ENCODE measurements around the gene SLC29A2. TPM values are rescaled to one million over a fixed set of nuclear protein-coding genes. Genes with fewer than 3 reads are reported as not detected.

SLC29A2 gene
- total and polyA plus RNA-seq, 2 donors (not counting 3 experiments of a cell fraction or from before 2014, with no cell fraction given) = 2.4 to 5.2 TPM

DNA sequence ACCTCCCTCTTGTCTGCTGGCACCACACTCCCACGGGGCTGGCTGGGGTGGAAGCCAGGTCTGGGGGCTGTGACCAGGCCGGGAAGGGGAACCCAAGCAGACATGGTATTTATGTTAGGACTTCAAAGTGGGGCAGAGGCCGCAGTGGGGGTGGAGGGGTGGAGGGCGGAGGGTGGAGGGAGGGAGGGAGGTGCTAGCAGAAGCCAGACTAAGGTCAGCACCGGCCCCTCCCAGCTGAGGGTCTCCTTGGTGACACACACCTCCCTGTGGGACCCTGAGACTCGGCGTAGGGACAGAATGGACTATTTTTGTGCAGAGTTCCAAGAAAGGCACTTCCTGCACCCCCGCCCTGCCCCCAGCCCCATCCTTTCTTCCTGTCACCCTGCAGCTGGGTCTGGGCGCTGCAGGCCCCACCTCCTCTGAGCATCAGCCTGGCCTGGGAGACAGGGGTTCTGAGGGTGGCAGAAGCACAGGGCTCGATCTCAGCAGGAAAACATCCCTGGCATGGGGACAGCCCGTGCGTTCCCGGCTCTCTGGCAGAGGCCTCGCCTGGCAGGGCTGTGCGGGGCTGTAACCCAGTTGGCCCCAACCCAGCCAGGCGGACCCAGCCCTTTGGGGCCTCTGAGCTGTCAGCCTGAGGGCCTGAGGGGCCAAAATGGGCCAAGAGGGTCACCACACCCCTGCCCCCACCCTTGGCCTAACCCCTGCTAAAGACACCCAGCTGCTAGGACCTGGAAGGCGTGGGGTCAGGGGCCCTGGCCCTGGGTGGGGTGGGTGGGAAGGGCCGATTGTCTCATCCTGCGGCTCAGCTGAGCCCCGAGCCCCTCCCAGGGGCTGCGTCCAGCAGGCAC is 45.1 kb downstream of the SLC29A2 start:
- H3K9me1 ChIP-seq (replicated peaks; ENCODE audit: control insufficient read depth, extremely low read depth, insufficient read depth, low read length) = no peaks in the 10 kb centered on the region
- dilution Hi-C loops (cut with MboI; ENCODE audit: extremely low pct_ligation_motif_present, low sequenced_read_pairs) = no loop called here
- intact Hi-C loops (cut with micrococcal nuclease) = no loop called here
- TF ChIP-seq EZH2 (IDR thresholded peaks at IDR 0.05; ENCODE audit: borderline replicate concordance, low read depth, low read length, severe bottlenecking) (no peak), POLR2AphosphoS5 (IDR thresholded peaks at IDR 0.05; ENCODE audit: insufficient read depth, low read depth, low read length) (no peak), JUN (IDR thresholded peaks at IDR 0.05; ENCODE audit: borderline replicate concordance, insufficient read depth, insufficient read length, low read depth) (no peak), POLR2A (IDR thresholded peaks at IDR 0.05; ENCODE audit: low read depth, low read length) (no peak), GATA2 (IDR thresholded peaks at IDR 0.05; ENCODE audit: insufficient read depth, insufficient read length, low read depth, low read length) (no peak), FOS (IDR thresholded peaks at IDR 0.05; ENCODE audit: borderline replicate concordance, insufficient read depth, low read length) (no peak), MYC (IDR thresholded peaks at IDR 0.05; ENCODE audit: low read depth, low read length) (no peak)
- TF ChIP-seq, protein P1, sequence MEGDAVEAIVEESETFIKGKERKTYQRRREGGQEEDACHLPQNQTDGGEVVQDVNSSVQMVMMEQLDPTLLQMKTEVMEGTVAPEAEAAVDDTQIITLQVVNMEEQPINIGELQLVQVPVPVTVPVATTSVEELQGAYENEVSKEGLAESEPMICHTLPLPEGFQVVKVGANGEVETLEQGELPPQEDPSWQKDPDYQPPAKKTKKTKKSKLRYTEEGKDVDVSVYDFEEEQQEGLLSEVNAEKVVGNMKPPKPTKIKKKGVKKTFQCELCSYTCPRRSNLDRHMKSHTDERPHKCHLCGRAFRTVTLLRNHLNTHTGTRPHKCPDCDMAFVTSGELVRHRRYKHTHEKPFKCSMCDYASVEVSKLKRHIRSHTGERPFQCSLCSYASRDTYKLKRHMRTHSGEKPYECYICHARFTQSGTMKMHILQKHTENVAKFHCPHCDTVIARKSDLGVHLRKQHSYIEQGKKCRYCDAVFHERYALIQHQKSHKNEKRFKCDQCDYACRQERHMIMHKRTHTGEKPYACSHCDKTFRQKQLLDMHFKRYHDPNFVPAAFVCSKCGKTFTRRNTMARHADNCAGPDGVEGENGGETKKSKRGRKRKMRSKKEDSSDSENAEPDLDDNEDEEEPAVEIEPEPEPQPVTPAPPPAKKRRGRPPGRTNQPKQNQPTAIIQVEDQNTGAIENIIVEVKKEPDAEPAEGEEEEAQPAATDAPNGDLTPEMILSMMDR (IDR thresholded peaks at IDR 0.05; ENCODE audit: extremely low read depth in 1 of 2, insufficient read depth in 1 of 2, low read depth in 1 of 2, low read length in 2 of 2) = no peak
- TF ChIP-seq, protein P2, sequence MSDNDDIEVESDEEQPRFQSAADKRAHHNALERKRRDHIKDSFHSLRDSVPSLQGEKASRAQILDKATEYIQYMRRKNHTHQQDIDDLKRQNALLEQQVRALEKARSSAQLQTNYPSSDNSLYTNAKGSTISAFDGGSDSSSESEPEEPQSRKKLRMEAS (IDR thresholded peaks at IDR 0.05; ENCODE audit: insufficient read depth, insufficient read length) = no peak
- H3K27me3 ChIP-seq (ENCODE audit: control insufficient read depth in 2 of 2, insufficient read depth in 2 of 2, low read length in 2 of 2) = no peaks in the 10 kb centered on the region
- H3K27ac ChIP-seq (ENCODE audit: insufficient read depth, low read depth, low read length) = no peak overlapping the region
- H3K9me3 ChIP-seq (replicated peaks; ENCODE audit: control insufficient read depth, insufficient read depth, low read length) = no peaks in the 10 kb centered on the region
- no peak overlapping the region for H3K9ac ChIP-seq (replicated peaks; ENCODE audit: extremely low read depth, insufficient read depth, low read length)
- H2AFZ ChIP-seq (ENCODE audit: low read depth, low read length) = no peak overlapping the region
- no peak overlapping the region for H3K4me3 ChIP-seq (replicated peaks in 1 of 3; ENCODE audit: insufficient read depth in 1 of 3, low read depth in 1 of 3, low read length in 3 of 3)
- no peaks in the 10 kb centered on the region for H4K20me1 ChIP-seq (replicated peaks; ENCODE audit: control insufficient read depth, extremely low read depth, insufficient read depth, low read length)
- DNase-seq (ENCODE audit: low read depth, low spot score) = no peak
- no TSS peak for BruUV-seq (replicated peaks)
- H3K36me3 ChIP-seq (ENCODE audit: control insufficient read depth in 2 of 2, extremely low read depth in 1 of 2, insufficient read depth in 2 of 2, low read length in 2 of 2) = no peaks in the 10 kb centered on the region
- ChIA-PET POLR2A (interaction anchor here (1.3 kb wide), 1 partner anchor 15 kb away, joined by 4 read pairs; no protein-coding TSS in a partner anchor), CTCF (interaction anchor here (0.6 to 4.0 kb wide), 4 partner anchors 9 to 17 kb away, joined by 3 to 56 read pairs (median 6); partner anchors contain the start of genes CD248 and RIN1)
- H3K4me1 ChIP-seq (ENCODE audit: control insufficient read depth, extremely low read depth, insufficient read depth, low read length) = peaks cover 7% of the 10 kb centered on the region
- H3K79me2 ChIP-seq (ENCODE audit: control insufficient read depth, insufficient read depth, low read length) = no peaks in the 10 kb centered on the region
- no peak for FAIRE-seq
- H3K4me2 ChIP-seq (ENCODE audit: insufficient read depth, low read length) = no peak overlapping the region
